GM23338 (cell line): Measurements from ENCODE around the gene TPST2. TPM values are rescaled to one million over a fixed set of nuclear protein-coding genes. Genes with fewer than 3 reads are reported as not detected.

Source experiments
- ATAC-seq: fragments of 200-7000 bp; cut with Tn5 transposase; 3 replicates; pipeline ENCODE4 v1.9.1; 2020
- DNase-seq: peaks from one replicate; pipeline ENCODE4 v3.0.0-alpha.2; 2015; ENCODE audit warnings: low spot score
- H2AFZ ChIP-seq: fragments of 200-600 bp; sonication (generic); 2 replicates; pipeline ENCODE4 v1.8.0; 2016; ENCODE audit warnings: antibody characterized with exemption, mild to moderate bottlenecking, moderate library complexity
- H3F3A ChIP-seq: fragments of 200-600 bp; sonication (generic); replicated peaks from 2 replicates; pipeline ENCODE4 v1.8.0; 2017; ENCODE audit warnings: antibody characterized with exemption, mixed run types, low read depth
- H3K27ac ChIP-seq: fragments of 200-600 bp; sonication (generic); 2 replicates; pipeline ENCODE4 v1.6.1; 2016; ENCODE audit warnings: low read depth
- H3K27me3 ChIP-seq: fragments of 200-600 bp; sonication (generic); 2 replicates; pipeline ENCODE4 v1.8.0; 2016; ENCODE audit warnings: mild to moderate bottlenecking, mixed run types, moderate library complexity; ENCODE audit not compliant: insufficient read depth
- H3K36me3 ChIP-seq: fragments of 200-600 bp; sonication (generic); 2 replicates; pipeline ENCODE4 v1.8.0; 2016; ENCODE audit warnings: mild to moderate bottlenecking; ENCODE audit not compliant: insufficient read depth
- H3K4me1 ChIP-seq: fragments of 200-600 bp; sonication (generic); 2 replicates; pipeline ENCODE4 v1.8.0; 2016; ENCODE audit warnings: mild to moderate bottlenecking, moderate library complexity; ENCODE audit not compliant: insufficient read depth
- H3K4me2 ChIP-seq: fragments of 200-600 bp; sonication (generic); 2 replicates; pipeline ENCODE4 v1.7.1; 2017; ENCODE audit warnings: mixed run types
- H3K4me3 ChIP-seq: fragments of 200-600 bp; sonication (generic); 2 replicates; pipeline ENCODE4 v1.6.1; 2016; ENCODE audit warnings: mixed run types
- H3K79me2 ChIP-seq: fragments of 200-600 bp; sonication (generic); replicated peaks from 2 replicates; pipeline ENCODE4 v1.8.0; 2017; ENCODE audit warnings: mild to moderate bottlenecking; ENCODE audit not compliant: insufficient read depth
- H3K9me2 ChIP-seq: fragments of 200-600 bp; sonication (generic); 2 replicates; pipeline ENCODE4 v1.8.0; 2017; ENCODE audit not compliant: insufficient read depth
- H4K20me1 ChIP-seq: fragments of 200-600 bp; sonication (generic); replicated peaks from 2 replicates; pipeline ENCODE4 v1.8.0; 2017; ENCODE audit warnings: mild to moderate bottlenecking; ENCODE audit not compliant: insufficient read depth
- H3K27ac Mint-ChIP-seq: 2 replicates; pipeline ENCODE4 v1.8.0; 2020; ENCODE audit warnings: inconsistent platforms, mild to moderate bottlenecking, moderate library complexity, mixed read lengths
- H3K27me3 Mint-ChIP-seq: 3 replicates; pipeline ENCODE4 v1.8.0; 2022; ENCODE audit warnings: low read depth, mild to moderate bottlenecking, moderate library complexity, mixed read lengths, inconsistent platforms; ENCODE audit not compliant: insufficient read depth, poor library complexity
- H3K36me3 Mint-ChIP-seq: 3 replicates; pipeline ENCODE4 v1.8.0; 2021; ENCODE audit warnings: low read depth, mild to moderate bottlenecking, inconsistent platforms, moderate library complexity, mixed read lengths
- H3K4me1 Mint-ChIP-seq: 3 replicates; pipeline ENCODE4 v1.8.0; 2020; ENCODE audit warnings: mild to moderate bottlenecking, inconsistent platforms, mixed read lengths
- H3K4me3 Mint-ChIP-seq: 3 replicates; pipeline ENCODE4 v1.8.0; 2021; ENCODE audit warnings: moderate library complexity, mild to moderate bottlenecking, inconsistent platforms, mixed read lengths
- H3K9me3 Mint-ChIP-seq: 3 replicates; pipeline ENCODE4 v1.8.0; 2020; ENCODE audit warnings: moderate library complexity, mild to moderate bottlenecking, inconsistent platforms, mixed read lengths
- CREB1 ChIP-seq: fragments of 250-450 bp; sonication (Bioruptor Pico); IDR thresholded peaks from 2 replicates; pipeline ENCODE4 v1.5.0; 2020; ENCODE audit warnings: low read depth, mild to moderate bottlenecking, moderate library complexity
- ETS1 ChIP-seq: IDR thresholded peaks from 2 replicates; pipeline ENCODE4 v1.6.1; 2016; ENCODE audit warnings: antibody characterized with exemption
- EZH2 ChIP-seq: fragments of 200-600 bp; sonication (generic); IDR thresholded peaks from one replicate; pipeline ENCODE4 v1.8.0; 2017; ENCODE audit warnings: antibody characterized with exemption, mild to moderate bottlenecking, low read depth; ENCODE audit not compliant: unreplicated experiment
- EZH2phosphoT487 ChIP-seq: fragments of 200-600 bp; sonication (generic); IDR thresholded peaks from one replicate; pipeline ENCODE4 v1.8.1; 2018; ENCODE audit warnings: antibody characterized with exemption; ENCODE audit not compliant: unreplicated experiment
- JUNB ChIP-seq: IDR thresholded peaks from one replicate; pipeline ENCODE4 v1.6.1; 2016; ENCODE audit warnings: antibody characterized with exemption; ENCODE audit not compliant: unreplicated experiment
- NANOG ChIP-seq: IDR thresholded peaks from 2 replicates; pipeline ENCODE4 v1.6.1; 2016; ENCODE audit warnings: antibody characterized with exemption, borderline replicate concordance
- POLR2AphosphoS5 ChIP-seq: IDR thresholded peaks from 2 replicates; pipeline ENCODE4 v1.6.1; 2016; ENCODE audit warnings: antibody characterized with exemption, low read depth
- REST ChIP-seq: IDR thresholded peaks from one replicate; pipeline ENCODE4 v1.6.1; 2018; ENCODE audit warnings: antibody characterized with exemption; ENCODE audit not compliant: unreplicated experiment
- STAT1 ChIP-seq: IDR thresholded peaks from one replicate; pipeline ENCODE4 v1.6.1; 2016; ENCODE audit warnings: antibody characterized with exemption; ENCODE audit not compliant: unreplicated experiment
- ZNF114 ChIP-seq: fragments of 250-450 bp; sonication (Bioruptor Pico); IDR thresholded peaks from 2 replicates; pipeline ENCODE4 v1.5.0; 2020; ENCODE audit warnings: mild to moderate bottlenecking, moderate library complexity
- ZNF331 ChIP-seq: fragments of 250-450 bp; sonication (Bioruptor Pico); IDR thresholded peaks from 2 replicates; pipeline ENCODE4 v1.5.0; 2020; ENCODE audit warnings: low read depth, mild to moderate bottlenecking, moderate library complexity
- polyA plus RNA-seq: library from polyadenylated mRNA; unstranded; fragments of >200 nt; fragmentation: Nextera tagmentation; extraction: Ambion mirVana; gene quantifications from 2 replicates; pipeline ENCODE4 v1.2.1, GENCODE V29; 2016
- total RNA-seq: library from RNA; depleted of rRNA; stranded (reverse); fragments of >200 nt; shearing (Covaris generic); gene quantifications from 2 replicates; pipeline ENCODE4 v1.2.3, GENCODE V29; 2014
- TF ChIP-seq, protein P1 (sequence below), 2 experiments: fragments of 200-600 bp in 1 of 2; sonication (generic) in 1 of 2; conservative IDR thresholded peaks; 2 replicates each; pipeline versions ENCODE4 v1.5.1 to v1.6.1; 2016 to 2017; ENCODE audit warnings: antibody characterized with exemption in 2 of 2, low read depth in 2 of 2, mild to moderate bottlenecking in 2 of 2, moderate library complexity in 1 of 2

The TPST2 gene
- total and polyA plus RNA-seq, 2 experiments from 2014 or later: 37.9 to 127 TPM

DNA sequence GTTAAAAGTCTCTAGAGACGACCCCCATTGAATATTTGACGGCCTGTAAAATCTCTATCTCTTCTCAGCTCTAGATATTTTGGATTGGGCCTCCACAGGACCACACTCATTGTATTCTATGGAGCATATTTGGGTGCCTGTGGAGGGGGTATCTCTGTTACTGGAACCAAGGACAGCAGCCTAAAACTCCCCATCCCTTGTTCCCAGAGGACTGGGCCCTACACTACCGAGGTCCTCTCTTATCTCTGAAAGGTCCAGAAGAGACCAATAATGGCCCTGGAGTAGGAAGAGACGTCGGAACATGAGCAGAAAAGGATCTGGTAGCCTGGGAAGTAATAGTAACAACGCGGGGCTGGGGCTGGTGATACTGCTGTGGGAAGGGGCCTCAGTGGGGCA is 106.9 kb downstream of the TPST2 start:
- no peaks in the 10 kb centered on the region for H3K27me3 ChIP-seq
- H3K27me3 Mint-ChIP-seq: peaks cover 2% of the 10 kb centered on the region
- peaks cover 22% of the 10 kb centered on the region for H3K36me3 Mint-ChIP-seq
- peaks cover 9% of the 10 kb centered on the region; the same call in 1 of the 2 replicates for H4K20me1 ChIP-seq
- DNase-seq (no peak), ATAC-seq (peak; percentile 17)
- H3K27ac ChIP-seq: peak overlapping the region; percentile 99
- H3K79me2 ChIP-seq: peaks cover 76% of the 10 kb centered on the region
- H3K36me3 ChIP-seq: peaks cover 14% of the 10 kb centered on the region
- peak overlapping the region; percentile 88 for H2AFZ ChIP-seq
- TF ChIP-seq REST (peak; percentile 20), POLR2AphosphoS5 (no peak)
- peaks cover 43% of the 10 kb centered on the region for H3K4me1 Mint-ChIP-seq
- peaks cover 27% of the 10 kb centered on the region for H3K4me1 ChIP-seq
- H3K9me2 ChIP-seq: no peaks in the 10 kb centered on the region
- peak overlapping the region; percentile 100 for H3K4me2 ChIP-seq
- 0 out of 3 replicates have a peak, but pooled peaks cover 2% of the 10 kb centered on the region for H3K9me3 Mint-ChIP-seq
- peak overlapping the region; percentile 99 for H3K4me3 ChIP-seq
- peaks cover 20% of the 10 kb centered on the region for H3F3A ChIP-seq
- H3K4me3 Mint-ChIP-seq: peak overlapping the region; percentile 98
- H3K27ac Mint-ChIP-seq: peak overlapping the region; percentile 98

DNA sequence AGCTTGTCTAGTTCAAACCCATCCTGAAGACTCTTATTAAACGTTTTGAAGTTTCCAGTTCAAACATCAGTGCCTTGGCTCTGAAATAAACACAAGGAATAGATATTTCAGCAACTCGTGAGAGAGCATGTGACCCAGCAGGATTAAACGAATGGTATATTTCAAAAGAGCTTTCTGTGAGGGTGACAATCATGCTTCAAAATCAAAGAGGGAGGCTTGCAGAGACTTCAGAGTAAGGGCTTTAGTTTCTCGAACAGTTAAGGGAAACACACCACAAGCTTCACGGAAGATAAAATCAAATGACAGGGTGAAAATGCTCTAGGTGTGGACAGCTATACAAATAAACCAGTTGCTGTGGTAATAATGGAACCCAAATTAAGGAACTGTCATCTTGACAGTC is 107.8 kb downstream of the TPST2 start:
- peak overlapping the region; percentile 98 for H3K4me3 Mint-ChIP-seq
- Histone ChIP-seq H3K4me1 (peaks cover 27% of the 10 kb centered on the region), H3F3A (peaks cover 20% of the 10 kb centered on the region), H3K36me3 (peaks cover 19% of the 10 kb centered on the region), H3K79me2 (peaks cover 76% of the 10 kb centered on the region), H4K20me1 (peaks cover 12% of the 10 kb centered on the region), H2AFZ (no peak overlapping the region), H3K9me2 (no peaks in the 10 kb centered on the region), H3K4me3 (peak overlapping the region; percentile 33; the same call in 1 of the 2 replicates), H3K4me2 (peak overlapping the region; percentile 100; the same call in 1 of the 2 replicates), H3K27me3 (no peaks in the 10 kb centered on the region), H3K27ac (no peak overlapping the region)
- no peak overlapping the region; the same call in 1 of the 2 replicates for H3K27ac Mint-ChIP-seq
- ATAC-seq: no peak
- no peak for DNase-seq
- H3K4me1 Mint-ChIP-seq: peaks cover 43% of the 10 kb centered on the region
- H3K27me3 Mint-ChIP-seq: peaks cover 2% of the 10 kb centered on the region
- peaks cover 24% of the 10 kb centered on the region for H3K36me3 Mint-ChIP-seq
- H3K9me3 Mint-ChIP-seq: 0 out of 3 replicates have a peak, but pooled peaks cover 2% of the 10 kb centered on the region
- TF ChIP-seq EZH2 (no peak), NANOG (no peak), ETS1 (no peak), EZH2phosphoT487 (no peak), POLR2AphosphoS5 (no peak), CREB1 (CRISPR knock-in tag) (no peak), ZNF114 (no peak), STAT1 (no peak), JUNB (no peak), ZNF331 (CRISPR knock-in tag) (no peak), REST (no peak)
- TF ChIP-seq, protein P1, sequence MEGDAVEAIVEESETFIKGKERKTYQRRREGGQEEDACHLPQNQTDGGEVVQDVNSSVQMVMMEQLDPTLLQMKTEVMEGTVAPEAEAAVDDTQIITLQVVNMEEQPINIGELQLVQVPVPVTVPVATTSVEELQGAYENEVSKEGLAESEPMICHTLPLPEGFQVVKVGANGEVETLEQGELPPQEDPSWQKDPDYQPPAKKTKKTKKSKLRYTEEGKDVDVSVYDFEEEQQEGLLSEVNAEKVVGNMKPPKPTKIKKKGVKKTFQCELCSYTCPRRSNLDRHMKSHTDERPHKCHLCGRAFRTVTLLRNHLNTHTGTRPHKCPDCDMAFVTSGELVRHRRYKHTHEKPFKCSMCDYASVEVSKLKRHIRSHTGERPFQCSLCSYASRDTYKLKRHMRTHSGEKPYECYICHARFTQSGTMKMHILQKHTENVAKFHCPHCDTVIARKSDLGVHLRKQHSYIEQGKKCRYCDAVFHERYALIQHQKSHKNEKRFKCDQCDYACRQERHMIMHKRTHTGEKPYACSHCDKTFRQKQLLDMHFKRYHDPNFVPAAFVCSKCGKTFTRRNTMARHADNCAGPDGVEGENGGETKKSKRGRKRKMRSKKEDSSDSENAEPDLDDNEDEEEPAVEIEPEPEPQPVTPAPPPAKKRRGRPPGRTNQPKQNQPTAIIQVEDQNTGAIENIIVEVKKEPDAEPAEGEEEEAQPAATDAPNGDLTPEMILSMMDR (conservative IDR thresholded peaks at IDR 0.05; ENCODE audit: low read depth in 2 of 2): no peak
